GM19239 (cell line): ENCODE data around the gene GFRA1.

Experiments
- DNase-seq: peaks from one replicate; pipeline ENCODE4 v3.0.0; 2011; ENCODE audit warnings: low spot score; ENCODE audit not compliant: insufficient read length
- FAIRE-seq: peaks from 2 replicates; lab custom pipeline; 2011; peaks lifted over from hg19 to GRCh38; lab: Jason Lieb, UNC

Gene GFRA1

DNA sequence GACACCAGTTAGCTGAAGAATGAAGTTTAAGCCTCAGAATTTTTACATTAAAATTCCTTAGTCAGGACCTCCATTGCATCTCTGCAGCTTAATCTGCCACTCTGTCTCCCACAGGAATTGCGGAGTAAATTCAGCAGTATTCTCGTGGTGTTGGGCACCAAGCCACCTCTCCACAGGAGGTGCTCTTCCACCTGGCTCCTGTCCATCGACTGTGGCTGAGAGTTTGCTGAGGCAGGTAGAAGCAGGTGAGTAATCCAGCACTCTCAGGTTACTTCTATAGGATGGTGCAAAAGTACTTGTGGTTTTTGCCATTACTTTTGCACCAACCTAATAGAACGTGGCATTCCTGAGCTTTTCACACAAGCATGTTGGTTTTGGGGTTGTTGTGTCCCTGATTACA, 134.1 kb downstream of the GFRA1 start:
- FAIRE-seq (no peak), DNase-seq (no peak)

DNA sequence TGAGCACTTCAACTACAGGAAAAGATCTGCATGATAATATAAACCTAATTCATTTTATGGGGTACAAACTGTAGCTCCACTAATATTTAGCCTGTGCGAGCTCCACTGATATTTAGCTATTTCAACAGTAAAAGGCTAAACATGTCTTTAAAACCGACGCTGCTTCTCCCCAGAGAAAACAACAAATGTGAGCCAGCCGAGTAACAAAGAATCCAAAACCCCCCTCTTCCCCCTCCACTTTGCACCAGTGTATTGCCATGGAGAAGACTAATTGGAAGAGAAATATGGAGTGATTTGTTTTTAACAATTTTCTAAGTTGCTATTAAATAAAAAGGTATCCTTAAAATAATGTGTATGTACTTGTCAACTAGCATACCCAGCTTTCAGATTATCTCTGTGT, 136.7 kb downstream of the GFRA1 start:
- DNase-seq (no peak), FAIRE-seq (no peak)

DNA sequence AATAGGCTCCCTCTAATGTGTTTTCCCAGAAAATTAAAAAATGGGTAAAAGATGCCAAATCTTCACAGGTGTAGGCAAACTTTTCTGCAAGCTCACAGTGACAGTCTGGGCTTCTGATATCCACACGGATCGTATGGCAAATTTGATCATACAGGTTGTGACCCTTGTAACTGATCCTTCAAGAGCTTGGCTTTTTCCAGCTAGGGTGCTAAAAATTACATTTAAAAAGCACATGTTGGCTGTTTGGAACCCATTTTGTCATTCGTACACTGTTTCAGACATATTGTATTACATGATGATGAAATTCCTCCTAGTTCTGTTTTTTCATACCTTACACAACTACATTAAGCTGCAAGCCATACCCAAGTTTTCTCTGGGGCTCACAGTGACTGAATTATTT, 138.7 kb downstream of the GFRA1 start:
- DNase-seq (no peak), FAIRE-seq (no peak)

DNA sequence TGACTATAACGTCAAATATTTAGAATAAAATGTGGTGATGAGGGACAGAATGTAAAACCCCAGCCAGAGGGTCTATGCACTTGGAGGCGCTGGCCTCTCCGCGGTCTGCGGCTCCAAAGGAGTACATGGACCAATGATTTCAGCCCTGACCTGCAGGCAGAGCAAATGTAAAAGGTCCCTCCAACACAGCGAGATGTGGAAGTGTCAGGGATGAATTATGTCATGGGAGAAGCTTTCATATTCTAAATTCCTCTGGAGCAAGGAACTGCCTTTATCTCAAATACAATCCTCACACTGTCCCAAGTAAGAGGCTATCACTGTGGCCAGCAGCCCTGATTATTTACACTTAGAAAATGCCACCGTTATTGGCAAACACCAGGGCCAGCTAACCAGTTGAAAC, 139.4 kb downstream of the GFRA1 start:
- FAIRE-seq (no peak), DNase-seq (no peak)

- FAIRE-seq (no peak), DNase-seq (no peak)
These were observed 140.1 kb downstream of the GFRA1 start for GRCh38 chr10:116132780-116133399.

GRCh38 chr10:116130006-116130405, 143.0 kb downstream of the GFRA1 start:
- FAIRE-seq (no peak), DNase-seq (no peak)

- DNase-seq (no peak), FAIRE-seq (no peak)
These were observed 145.9 kb downstream of the GFRA1 start for GRCh38 chr10:116126954-116127695.

- FAIRE-seq (no peak), DNase-seq (no peak)
These were observed 146.8 kb downstream of the GFRA1 start for GRCh38 chr10:116126239-116126638.

- DNase-seq (no peak), FAIRE-seq (no peak)
These were observed 147.8 kb downstream of the GFRA1 start for GRCh38 chr10:116125180-116125579.

GRCh38 chr10:116124777-116125176, 148.2 kb downstream of the GFRA1 start:
- DNase-seq (no peak), FAIRE-seq (no peak)

DNA sequence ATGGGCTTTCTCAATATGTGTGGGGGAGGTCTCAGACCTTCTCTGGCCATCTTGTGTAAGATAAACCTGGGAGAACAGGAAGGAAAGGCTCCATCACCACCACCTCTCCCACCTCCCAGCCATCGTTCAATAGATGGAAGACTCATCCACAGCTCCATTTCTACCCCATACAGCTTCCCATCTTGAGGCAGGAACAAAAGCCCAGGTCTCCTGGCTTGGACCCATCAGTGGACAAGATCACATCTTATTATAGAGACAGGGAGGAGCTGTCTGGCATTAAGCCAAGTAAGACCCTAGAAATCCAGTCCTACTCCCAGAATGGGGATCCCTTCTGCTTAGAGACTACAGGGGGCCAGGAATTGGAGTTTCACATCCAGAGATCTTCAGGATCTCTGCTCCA, 150.3 kb downstream of the GFRA1 start:
- DNase-seq (no peak), FAIRE-seq (no peak)

GRCh38 chr10:116121640-116122525, 151.1 kb downstream of the GFRA1 start:
- no peak for FAIRE-seq
- DNase-seq: no peak

DNA sequence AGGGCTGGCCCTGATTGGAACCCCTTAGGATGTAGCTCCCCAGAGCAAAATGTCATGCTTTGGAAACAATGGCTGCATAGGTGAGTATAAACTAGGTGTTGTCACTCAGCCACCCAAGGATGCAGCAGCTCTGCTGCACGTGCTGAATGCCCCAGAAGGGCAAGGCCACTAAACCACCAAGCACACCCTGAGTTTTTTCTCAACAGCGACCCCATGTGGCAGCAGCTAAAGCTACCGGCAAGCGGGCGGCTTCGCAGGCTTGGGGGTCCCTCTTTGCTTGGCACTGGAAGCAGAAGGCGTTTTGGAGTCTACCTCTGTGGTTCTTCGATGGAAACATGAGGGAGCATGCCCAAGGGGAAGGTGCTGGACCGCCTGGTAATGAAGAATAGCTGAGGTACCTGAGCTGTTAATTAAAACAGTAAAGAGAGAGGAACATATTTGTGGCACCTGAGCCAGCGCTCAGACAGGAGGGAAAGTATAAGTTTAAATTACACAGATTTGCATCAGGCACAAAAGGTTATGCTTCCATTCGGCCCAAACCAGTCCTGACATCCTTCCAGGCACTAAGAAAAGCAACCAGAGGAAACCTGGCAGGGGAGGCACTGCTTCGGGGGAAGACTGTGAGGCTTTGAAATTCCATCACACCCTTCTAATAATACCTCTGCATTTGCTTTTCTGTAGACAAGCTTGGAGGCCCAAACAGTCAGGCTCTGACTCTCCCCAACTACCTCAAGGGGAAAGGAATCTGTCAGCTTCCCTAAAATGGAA, 152.1 kb downstream of the GFRA1 start:
- FAIRE-seq: no peak

GRCh38 chr10:116118847-116119246, 154.2 kb downstream of the GFRA1 start:
- FAIRE-seq: no peak

More for the DNA sequence above, 152.1 kb downstream of the GFRA1 start:
- no peak for DNase-seq

GRCh38 chr10:116115797-116116196, 157.2 kb downstream of the GFRA1 start:
- FAIRE-seq (no peak), DNase-seq (no peak)

More at GRCh38 chr10:116118847-116119246, 154.2 kb downstream of the GFRA1 start:
- DNase-seq: no peak

DNA sequence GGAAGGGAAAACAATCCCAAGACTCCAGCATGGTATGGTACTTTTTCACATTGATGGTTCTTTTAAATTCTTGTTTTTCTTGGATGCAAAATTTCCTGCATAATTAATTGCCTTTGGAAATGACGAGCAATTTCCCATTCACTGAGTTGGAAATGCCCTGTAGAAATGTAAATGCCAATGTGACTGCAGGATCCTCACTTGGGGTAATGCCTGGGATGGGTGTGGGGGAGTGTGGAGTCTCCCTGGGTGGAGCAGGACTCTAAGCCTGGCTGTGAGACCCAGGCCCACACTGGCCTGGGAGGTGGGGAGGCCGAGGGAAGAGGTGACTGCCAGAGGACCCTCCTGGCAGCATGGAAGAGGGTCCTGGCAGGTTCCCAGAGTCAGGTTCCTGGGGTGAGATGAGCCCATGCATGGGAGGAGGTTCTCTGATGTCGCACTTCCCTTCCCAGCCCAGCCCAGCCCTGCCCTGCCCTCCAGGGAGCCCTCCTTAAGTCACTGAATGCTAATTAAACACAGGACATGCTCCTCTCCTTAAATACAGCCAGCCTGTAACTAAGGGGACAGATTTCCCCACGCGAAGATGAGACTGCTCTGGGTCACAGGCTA, 157.9 kb downstream of the GFRA1 start:
- FAIRE-seq (no peak), DNase-seq (no peak)

- FAIRE-seq (no peak), DNase-seq (no peak)
These were observed 159.1 kb downstream of the GFRA1 start for GRCh38 chr10:116113721-116114501.

DNA sequence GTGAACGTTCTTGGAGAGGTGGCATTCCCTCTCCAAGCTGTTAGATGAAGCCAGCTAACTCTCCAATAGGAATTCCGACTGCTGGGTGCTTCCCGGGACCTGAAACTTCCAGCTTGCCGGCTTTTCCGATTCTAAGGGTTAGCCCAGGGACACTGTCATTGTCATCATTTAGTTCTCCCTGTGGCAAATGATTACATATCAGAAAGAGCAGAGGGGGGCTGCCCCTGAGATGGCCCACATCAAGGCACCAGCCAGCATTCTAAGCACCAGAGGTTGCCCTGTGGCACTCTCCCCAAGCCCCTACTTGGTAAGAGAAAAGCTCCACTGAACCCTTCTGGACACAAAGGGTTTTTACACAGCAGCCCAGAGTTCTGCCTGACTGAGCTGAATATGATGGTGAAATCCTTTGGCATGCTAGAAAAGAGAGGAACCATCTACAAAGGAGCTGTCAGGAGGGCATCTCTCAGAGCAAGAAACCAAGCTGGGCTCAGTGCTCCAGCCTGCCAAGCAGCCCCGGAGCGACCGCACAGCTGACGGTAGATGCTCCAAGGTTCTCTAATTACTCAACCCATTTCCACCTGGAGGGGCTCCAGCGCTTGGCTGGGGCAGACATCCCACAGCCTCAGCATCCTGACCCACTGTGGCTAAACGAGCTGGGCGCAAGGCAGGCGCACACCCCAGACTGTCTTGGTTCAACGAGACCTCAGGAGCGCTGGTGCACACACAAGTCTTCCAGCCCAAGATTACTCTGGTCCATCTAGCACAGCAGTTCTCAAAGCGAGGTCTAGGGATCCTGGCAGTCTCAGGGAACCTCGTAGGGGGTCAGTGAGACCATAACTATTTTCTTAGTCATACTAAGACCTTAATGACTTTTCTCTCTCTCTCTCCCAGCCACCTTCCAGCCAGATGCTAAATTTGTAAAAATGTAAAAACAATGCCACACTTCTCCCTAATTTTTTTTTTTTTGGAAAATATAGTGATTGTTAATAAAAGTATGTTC, 160.5 kb downstream of the GFRA1 start:
- FAIRE-seq: no peak
- no peak for DNase-seq
